NCI-H1694 (cell line): ENCODE measurements around the gene TMEM168.

Experiments used
- DNase-seq: peaks from one replicate; lab custom pipeline; 2025; lab: John Stamatoyannopoulos, UW

Gene TMEM168

GRCh38 chr7:112721366-112721765, 68.8 kb downstream of the TMEM168 start:
- no peak for DNase-seq

- no peak for DNase-seq
Observed at GRCh38 chr7:112715525-112715924, 74.7 kb downstream of the TMEM168 start.

- DNase-seq, result no peak
Observed at GRCh38 chr7:112714917-112715316, 75.3 kb downstream of the TMEM168 start.
